MM.1S (cell line): ENCODE measurements around the gene HSF4.

Experiments used
- DNase-seq: peaks from one replicate; pipeline ENCODE4 v3.0.0-alpha.2; 2015
- H2AFZ ChIP-seq: fragments of 300-600 bp; sonication (generic); 2 replicates; pipeline ENCODE4 v1.6.0; 2016; ENCODE audit warnings: antibody characterized with exemption, low read length
- H3F3A ChIP-seq: fragments of 300-600 bp; sonication (generic); 2 replicates; pipeline ENCODE4 v1.6.1; 2016; ENCODE audit warnings: mild to moderate bottlenecking, antibody characterized with exemption, low read length, moderate library complexity, mixed read lengths; ENCODE audit not compliant: insufficient read depth
- H3K27ac ChIP-seq: fragments of 300-600 bp; sonication (generic); 2 replicates; pipeline ENCODE4 v1.5.1; 2016; ENCODE audit warnings: mild to moderate bottlenecking, low read length
- H3K27me3 ChIP-seq: fragments of 300-600 bp; sonication (generic); replicated peaks from 2 replicates; pipeline ENCODE4 v1.6.0; 2016; ENCODE audit warnings: low read length; ENCODE audit not compliant: insufficient read depth
- H3K36me3 ChIP-seq: fragments of 300-600 bp; sonication (generic); replicated peaks from 2 replicates; pipeline ENCODE4 v1.6.1; 2016; ENCODE audit warnings: mild to moderate bottlenecking, low read length, mixed read lengths; ENCODE audit not compliant: insufficient read depth
- H3K4me1 ChIP-seq: fragments of 300-600 bp; sonication (generic); 2 replicates; pipeline ENCODE4 v1.6.1; 2016; ENCODE audit warnings: low read length, mixed read lengths
- H3K4me2 ChIP-seq: fragments of 300-600 bp; sonication (generic); 2 replicates; pipeline ENCODE4 v1.6.0; 2016; ENCODE audit warnings: low read depth, low read length
- H3K4me3 ChIP-seq: fragments of 300-600 bp; sonication (generic); 2 replicates; pipeline ENCODE4 v1.5.1; 2016; ENCODE audit warnings: low read length, mixed read lengths
- H3K79me2 ChIP-seq: fragments of 300-600 bp; sonication (generic); 2 replicates; pipeline ENCODE4 v1.6.1; 2016; ENCODE audit warnings: mixed run types, low read length, mixed read lengths
- H3K9ac ChIP-seq: fragments of 300-600 bp; sonication (generic); 2 replicates; pipeline ENCODE4 v1.6.1; 2016; ENCODE audit warnings: low read length, mixed read lengths
- H3K9me2 ChIP-seq: fragments of 300-600 bp; sonication (generic); replicated peaks from 2 replicates; pipeline ENCODE4 v1.6.1; 2016; ENCODE audit warnings: mild to moderate bottlenecking, low read length, mixed read lengths; ENCODE audit not compliant: insufficient read depth
- H3K9me3 ChIP-seq: fragments of 300-600 bp; sonication (generic); replicated peaks from 2 replicates; pipeline ENCODE4 v1.6.1; 2016; ENCODE audit warnings: mild to moderate bottlenecking, low read length, mixed read lengths; ENCODE audit not compliant: insufficient read depth
- H4K20me1 ChIP-seq: fragments of 300-600 bp; sonication (generic); 2 replicates; pipeline ENCODE4 v1.6.1; 2016; ENCODE audit warnings: mild to moderate bottlenecking, low read length, moderate library complexity, mixed read lengths; ENCODE audit not compliant: insufficient read depth
- CTCF ChIP-seq: fragments of 300-600 bp; sonication (generic); IDR thresholded peaks from 2 replicates; pipeline ENCODE4 v1.5.1; 2016; ENCODE audit warnings: antibody characterized with exemption, low read length, mixed read lengths
- EZH2 ChIP-seq: fragments of 300-600 bp; sonication (generic); optimal IDR thresholded peaks from 2 replicates; pipeline ENCODE3; 2017; ENCODE audit warnings: low read depth, mild to moderate bottlenecking, antibody characterized with exemption, low read length, mixed read lengths
- EZH2phosphoT487 ChIP-seq: fragments of 300-600 bp; sonication (generic); IDR thresholded peaks from 2 replicates; pipeline ENCODE4 v1.6.1; 2018; ENCODE audit warnings: antibody characterized with exemption, low read length

HSF4 gene

GRCh38 chr16:67199808-67200198 lies 35.3 kb downstream of the HSF4 start:
- H3K4me3 ChIP-seq, result no peak overlapping the region

GRCh38 chr16:67200491-67200890 lies 35.9 kb downstream of the HSF4 start:
- Histone ChIP-seq H3K4me3 (no peak overlapping the region), H3K4me2 (no peak overlapping the region), H2AFZ (no peak overlapping the region), H3K9me3 (no peaks in the 10 kb centered on the region), H3K27me3 (no peaks in the 10 kb centered on the region), H3K4me1 (no peaks in the 10 kb centered on the region), H3K9ac (no peak overlapping the region), H3K9me2 (no peaks in the 10 kb centered on the region), H3K79me2 (peaks cover 14% of the 10 kb centered on the region), H4K20me1 (no peaks in the 10 kb centered on the region), H3K27ac (no peak overlapping the region), H3K36me3 (0 out of 2 replicates have a peak, but pooled peaks cover 11% of the 10 kb centered on the region), H3F3A (no peaks in the 10 kb centered on the region)
- no peak for DNase-seq
- no peak for TF ChIP-seq EZH2

More at GRCh38 chr16:67199808-67200198, 35.3 kb downstream of the HSF4 start:
- TF ChIP-seq EZH2phosphoT487, result no peak
- no peak for TF ChIP-seq CTCF
- TF ChIP-seq EZH2, result no peak
- DNase-seq, result no peak
- Histone ChIP-seq H3K79me2 (peaks cover 20% of the 10 kb centered on the region), H3K4me1 (no peaks in the 10 kb centered on the region), H4K20me1 (no peaks in the 10 kb centered on the region), H3K4me2 (no peak overlapping the region), H3K27ac (no peak overlapping the region), H3K27me3 (no peaks in the 10 kb centered on the region), H3K9me3 (no peaks in the 10 kb centered on the region), H3K36me3 (0 out of 2 replicates have a peak, but pooled peaks cover 11% of the 10 kb centered on the region), H2AFZ (no peak overlapping the region), H3K9me2 (no peaks in the 10 kb centered on the region), H3K9ac (no peak overlapping the region), H3F3A (no peaks in the 10 kb centered on the region)

GRCh38 chr16:67201411-67202345 lies 37.1 kb downstream of the HSF4 start:
- H3K9me3 ChIP-seq, result no peaks in the 10 kb centered on the region
- H3K79me2 ChIP-seq, result 0 out of 2 replicates have a peak, but pooled peaks cover 6% of the 10 kb centered on the region
- no peaks in the 10 kb centered on the region for H3K27me3 ChIP-seq
- no peak for DNase-seq
- H3K4me2 ChIP-seq, result no peak overlapping the region
- no peak overlapping the region for H3K27ac ChIP-seq
- no peak overlapping the region for H3K9ac ChIP-seq
- H3F3A ChIP-seq, result no peaks in the 10 kb centered on the region
- H3K4me1 ChIP-seq, result no peaks in the 10 kb centered on the region
- H4K20me1 ChIP-seq, result no peaks in the 10 kb centered on the region
- 0 out of 2 replicates have a peak, but pooled peaks cover 4% of the 10 kb centered on the region for H3K36me3 ChIP-seq
- no peak overlapping the region for H3K4me3 ChIP-seq
- H2AFZ ChIP-seq, result no peak overlapping the region
- no peaks in the 10 kb centered on the region for H3K9me2 ChIP-seq
- TF ChIP-seq CTCF (no peak), EZH2 (no peak), EZH2phosphoT487 (no peak)

GRCh38 chr16:67202426-67202825 lies 37.9 kb downstream of the HSF4 start:
- Histone ChIP-seq H2AFZ (no peak overlapping the region), H3K9me3 (no peaks in the 10 kb centered on the region), H3K27ac (no peak overlapping the region), H3K79me2 (0 out of 2 replicates have a peak, but pooled peaks cover 1% of the 10 kb centered on the region), H3K27me3 (no peaks in the 10 kb centered on the region), H3K9me2 (no peaks in the 10 kb centered on the region), H3F3A (no peaks in the 10 kb centered on the region), H3K36me3 (no peaks in the 10 kb centered on the region), H3K4me2 (no peak overlapping the region), H3K9ac (no peak overlapping the region), H4K20me1 (no peaks in the 10 kb centered on the region), H3K4me3 (no peak overlapping the region), H3K4me1 (no peaks in the 10 kb centered on the region)
- no peak for DNase-seq
- TF ChIP-seq EZH2phosphoT487, result no peak
